Stimulated activated CD8-positive, alpha-beta memory T cell treated with anti-CD3 and anti-CD28 coated beads, Interleukin-15, amount 100 ng/mL, for 48 hours (primary cell): Measurements from ENCODE around the gene ARL4C.
A peak's percentile ranks its signal among the peaks of the same experiment; 100 is the strongest.
"Not testable (repeated sequence)": the region's sequence is repeated elsewhere in the genome, so short reads cannot be mapped to it uniquely, and the experiment has no call there.

Experiments
- DNase-seq, 2 donors: peaks; one replicate each; pipeline ENCODE4 v3.0.0-alpha.2; 2020; ENCODE audit warnings: low read depth in 2 of 2

ARL4C gene

DNA sequence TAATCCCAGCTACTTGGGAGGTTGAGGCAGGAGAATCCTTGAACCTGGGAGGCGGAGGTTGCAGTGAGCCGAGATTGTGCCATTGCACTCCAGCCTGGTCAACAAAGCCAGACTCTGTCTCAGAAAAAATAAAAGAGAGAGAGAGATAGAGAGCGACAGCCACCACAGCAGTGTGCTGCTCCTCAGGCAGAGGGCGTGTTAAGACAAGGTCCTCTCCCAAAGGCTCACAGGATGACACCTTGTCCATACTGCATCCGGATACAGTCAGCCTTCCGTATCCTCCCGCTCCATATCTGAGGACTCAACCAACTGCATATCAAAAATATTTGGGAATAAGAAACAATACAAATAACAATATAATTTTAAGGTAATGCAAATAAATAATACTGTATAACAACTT is 20.1 kb downstream of the ARL4C start:
- DNase-seq, result no peak

DNA sequence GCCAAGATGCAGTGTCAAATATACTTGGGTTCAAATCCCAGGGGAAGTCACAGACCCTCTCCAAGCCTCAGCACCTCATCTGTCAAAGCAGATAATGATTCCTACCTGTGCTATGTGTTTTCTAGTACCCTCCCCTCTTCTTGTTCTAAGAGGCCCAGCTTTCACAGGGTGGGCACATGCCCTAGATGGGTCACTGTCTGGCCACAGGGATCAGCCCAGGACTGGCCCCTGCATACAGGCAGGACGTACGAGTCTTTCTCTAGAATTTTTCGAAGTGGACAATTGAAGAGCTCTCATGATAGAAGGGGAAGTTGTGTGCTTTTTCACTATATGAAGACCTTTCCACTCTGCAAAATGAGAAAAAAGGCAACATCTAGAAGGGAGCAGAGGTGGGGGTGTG is 22.2 kb downstream of the ARL4C start:
- DNase-seq, result no peak

DNA sequence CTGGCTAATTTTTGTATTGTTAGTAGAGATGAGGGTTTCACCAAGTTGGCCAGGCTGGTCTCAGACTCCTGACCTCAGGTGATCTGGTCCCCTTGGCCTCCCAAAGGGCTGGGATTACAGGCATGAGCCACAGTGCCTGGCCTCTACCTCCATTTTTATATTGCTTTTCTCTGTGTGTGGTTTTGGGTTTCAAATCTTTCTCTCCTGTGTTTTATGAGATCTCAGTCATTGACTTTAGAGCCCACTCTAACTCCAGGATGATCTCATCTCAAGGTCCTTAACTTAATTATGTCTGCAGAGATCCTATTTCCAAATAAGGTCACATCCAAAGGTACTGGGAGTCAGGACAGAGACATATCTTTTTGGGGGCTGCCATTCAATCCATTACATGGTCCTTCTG is 24.7 kb downstream of the ARL4C start:
- no peak for DNase-seq

DNA sequence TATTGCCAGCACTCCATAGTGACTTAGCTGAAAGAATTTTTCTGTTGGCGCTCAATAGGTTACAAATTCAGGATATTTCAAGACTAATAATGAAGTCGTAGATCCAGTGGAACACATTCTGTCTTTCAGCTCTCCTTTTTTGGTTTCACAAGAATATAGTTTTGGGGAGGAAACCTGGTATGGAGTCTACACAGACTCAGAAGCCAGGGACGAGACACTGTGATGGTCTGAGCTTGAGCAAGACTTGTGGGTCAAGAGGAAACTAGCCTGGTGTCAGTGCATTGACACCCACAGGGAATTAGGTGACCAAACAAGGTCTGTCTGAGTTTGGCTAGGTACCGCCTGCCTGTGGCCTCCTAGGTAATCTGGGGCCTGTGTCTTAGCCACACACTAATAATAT is 26.9 kb downstream of the ARL4C start:
- DNase-seq, result no peak

DNA sequence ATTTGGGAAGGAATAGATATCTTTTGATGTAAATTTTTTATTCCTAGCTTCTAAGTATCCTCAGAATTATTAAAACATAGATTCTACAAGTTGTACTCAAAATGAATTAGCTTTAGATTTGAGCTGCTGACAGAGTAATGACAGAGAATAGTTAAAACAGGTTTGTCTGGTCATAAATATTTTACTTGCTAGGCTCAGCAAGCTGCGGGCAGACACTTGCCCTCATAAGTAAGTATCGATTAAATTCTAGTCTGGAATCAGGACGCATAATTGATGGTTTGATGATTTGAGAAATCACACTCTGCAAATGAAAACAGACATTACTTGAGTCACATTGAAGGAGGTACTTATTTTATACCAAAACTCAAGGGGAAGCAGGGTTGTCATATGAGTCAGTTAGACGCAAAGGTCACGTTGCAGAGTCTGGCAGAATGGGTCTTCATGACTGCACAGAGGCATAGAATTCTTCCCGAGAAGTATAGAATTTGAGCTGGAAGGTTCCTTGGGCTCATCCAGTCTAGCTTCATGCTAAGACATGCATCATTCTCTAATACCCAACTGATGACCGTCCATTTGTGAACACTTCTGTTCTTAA is 27.5 kb downstream of the ARL4C start:
- no peak for DNase-seq

DNA sequence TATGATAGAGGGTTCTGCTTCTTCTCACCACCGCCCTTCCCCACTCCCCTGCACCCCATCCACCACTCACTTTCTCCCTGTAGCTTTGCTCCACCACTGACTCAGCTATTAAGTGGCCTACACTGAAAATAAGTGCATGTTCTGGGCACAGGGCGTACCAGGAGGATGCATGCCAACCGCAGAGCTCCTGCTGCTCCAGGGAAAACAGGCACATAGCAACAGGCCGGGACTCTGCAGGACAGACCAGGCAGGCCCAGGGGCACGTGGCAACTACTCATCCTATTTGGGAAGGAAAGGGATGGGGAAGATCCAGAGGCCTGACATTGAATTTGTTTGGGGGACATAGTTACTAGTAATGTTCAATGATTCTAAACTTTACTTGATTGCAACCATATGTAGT is 28.4 kb downstream of the ARL4C start:
- DNase-seq, result no peak

DNA sequence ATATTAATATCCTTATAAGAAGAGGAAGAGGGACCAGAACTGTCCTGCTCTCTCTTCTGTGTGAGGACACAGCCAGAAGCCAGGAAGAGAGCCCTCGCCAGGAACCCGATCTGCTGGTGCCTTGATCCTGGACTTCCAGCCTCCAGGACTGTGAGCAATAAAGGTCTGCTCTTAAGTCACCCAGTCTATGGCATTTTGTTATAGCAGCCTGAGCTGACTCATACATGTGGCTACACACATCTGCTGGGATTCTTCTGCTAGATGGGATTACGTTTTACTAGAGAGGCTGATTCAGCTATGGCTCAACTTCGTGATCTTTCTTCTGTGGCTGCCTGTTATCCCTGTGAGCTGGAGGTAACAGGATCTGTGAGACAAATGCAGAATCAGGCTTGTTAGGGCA is 29.6 kb downstream of the ARL4C start:
- DNase-seq, result no peak

DNA sequence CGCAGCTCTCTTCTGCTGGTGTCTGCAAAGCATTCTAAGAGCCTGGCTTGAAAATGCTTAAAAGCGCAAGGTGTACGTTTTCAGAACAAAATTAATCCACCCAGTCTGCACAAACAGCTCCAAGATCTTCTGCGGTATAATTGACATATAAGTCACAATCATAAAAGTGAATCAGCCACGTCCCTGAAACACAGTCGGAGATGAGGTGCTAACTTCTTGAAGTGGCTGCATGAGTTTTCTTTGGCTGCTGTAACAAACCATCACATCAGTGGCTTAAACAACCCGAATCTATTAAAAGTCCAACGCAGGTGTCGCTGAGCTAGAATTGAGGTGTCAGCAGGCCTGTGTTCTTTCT is 32.6 kb downstream of the ARL4C start:
- DNase-seq, result no peak

DNA sequence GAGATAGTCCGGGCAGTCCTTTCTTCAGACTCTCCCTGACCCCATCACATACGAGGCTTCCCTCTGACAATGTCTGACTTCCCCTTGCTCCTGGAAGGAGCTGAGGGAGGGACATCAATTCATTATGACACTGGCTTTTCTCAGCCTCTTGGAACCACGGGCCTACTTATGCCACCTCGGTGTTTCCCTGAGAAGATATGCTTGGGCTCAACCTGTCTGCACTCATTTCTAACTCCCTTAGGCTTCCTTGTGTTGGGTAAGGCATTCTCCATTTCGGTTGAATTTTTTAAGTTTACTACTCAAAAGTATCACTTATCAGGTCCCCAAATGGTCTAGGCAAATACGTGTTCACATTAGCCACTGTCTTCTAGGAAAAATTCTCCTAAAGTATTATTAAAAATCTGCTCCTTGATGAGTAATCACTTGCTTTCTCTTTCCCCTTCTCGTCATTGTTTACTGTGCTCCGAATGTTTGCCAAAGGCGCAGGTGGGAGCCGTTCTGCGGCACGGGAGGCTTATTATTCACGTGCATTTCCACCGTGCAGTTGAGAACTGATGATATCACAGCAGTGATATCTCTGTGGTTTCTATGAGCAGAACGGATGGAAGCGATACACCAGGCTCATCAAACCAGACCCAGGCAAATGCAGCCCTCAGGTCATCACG is 33.1 kb downstream of the ARL4C start:
- peak; percentile 35 to 65 for DNase-seq

DNA sequence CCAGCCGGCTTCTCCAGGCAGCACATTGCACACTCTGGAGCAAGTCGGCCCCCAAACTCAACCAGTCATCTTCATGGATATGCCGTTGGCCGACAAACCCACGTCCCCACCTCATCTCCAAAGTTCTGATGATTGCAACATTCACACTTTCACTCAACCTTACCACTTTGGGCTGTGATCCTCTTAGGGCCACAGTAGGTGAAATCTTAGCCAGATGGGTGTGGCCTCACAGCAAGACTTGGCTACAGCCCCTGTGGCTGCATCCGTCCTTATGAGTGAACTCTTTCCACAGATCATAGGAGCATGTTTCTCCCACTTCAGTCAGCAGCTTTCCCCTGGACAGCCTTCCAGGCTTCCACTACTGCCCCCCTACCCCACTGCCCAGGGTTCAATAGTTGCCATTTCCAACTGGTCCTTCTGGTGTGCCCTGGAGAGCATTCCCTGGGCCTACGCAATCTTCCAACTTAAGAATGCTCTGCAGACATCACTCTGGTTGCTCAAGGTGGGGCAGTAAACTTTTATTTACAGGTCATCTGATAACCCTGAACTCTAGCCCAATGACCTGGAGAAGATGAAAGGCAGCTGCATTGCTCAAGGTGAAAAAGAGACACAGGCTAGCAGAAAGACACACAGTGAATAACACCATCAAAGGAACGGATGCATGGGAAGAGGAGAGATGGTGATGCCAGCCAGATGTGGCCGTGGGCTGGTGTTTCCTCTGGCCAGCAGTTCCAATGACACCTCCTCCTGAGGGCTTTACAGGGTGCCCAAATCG is 34.5 kb downstream of the ARL4C start:
- DNase-seq, result no peak

DNA sequence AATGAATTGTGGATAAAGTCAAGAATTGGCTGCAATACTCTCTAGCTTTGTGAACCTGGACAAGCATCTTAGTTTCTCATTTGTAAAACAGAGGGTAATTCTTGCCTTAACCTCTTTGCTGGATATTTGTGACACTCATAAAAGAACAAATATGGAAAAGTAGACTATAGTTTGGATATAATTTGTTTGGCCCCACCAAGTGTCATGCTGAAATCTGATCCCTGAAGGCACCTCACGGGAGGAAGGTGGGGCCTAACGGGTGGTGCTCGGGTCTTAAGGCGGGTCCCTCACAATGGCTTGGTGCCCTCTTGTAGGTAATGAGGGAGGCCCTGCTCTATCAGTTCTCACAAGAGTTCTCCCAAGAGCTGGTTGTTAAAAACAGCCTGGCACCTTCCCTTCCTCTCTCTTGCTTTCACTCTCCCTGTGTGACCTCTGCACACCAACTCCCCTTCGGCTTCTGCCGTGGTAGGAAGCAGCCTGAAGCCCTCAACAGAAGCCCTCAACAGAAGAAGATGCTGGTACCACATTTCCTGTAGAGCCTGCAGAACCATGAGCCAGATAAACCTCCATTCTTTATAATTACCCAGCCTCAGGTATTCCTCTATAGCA is 37.4 kb downstream of the ARL4C start:
- no peak for DNase-seq

DNA sequence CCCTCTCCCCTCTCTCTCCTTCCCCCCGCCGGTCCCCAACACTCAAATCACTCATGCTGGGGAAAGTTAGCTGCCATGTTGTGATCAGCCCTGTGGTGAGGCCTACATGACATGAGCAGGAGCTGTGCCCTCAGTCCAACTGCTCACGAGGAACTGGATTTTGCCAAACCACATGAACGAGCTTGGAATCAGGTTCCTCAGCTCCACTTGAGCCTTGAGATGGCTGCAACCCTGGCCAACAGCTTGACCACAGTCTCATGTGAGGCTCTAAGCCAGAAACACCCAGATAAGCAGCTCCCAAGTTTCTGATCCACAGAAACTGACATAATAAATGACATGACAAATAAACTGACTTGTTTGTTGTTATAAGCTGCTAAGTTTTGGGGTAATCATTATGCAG is 38.4 kb downstream of the ARL4C start:
- DNase-seq, result no peak

DNA sequence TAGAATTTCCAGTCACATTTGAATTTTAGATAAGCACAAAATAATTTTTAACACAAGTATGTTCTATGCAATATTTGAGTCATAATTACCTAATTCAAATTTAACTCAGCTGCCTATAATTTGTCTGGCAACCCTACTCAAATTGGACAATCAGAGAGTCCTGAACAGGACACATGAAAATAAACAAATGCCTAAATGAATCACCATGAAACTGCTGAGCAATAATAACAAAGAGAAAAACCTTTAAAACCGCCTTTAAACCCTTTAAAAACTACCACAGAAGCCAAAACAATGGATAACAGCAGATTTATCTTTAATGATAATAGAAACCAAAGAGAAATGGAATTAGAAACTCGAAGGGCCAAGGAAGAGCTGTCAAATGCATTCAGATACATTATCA is 39.5 kb downstream of the ARL4C start:
- DNase-seq, result no peak

DNA sequence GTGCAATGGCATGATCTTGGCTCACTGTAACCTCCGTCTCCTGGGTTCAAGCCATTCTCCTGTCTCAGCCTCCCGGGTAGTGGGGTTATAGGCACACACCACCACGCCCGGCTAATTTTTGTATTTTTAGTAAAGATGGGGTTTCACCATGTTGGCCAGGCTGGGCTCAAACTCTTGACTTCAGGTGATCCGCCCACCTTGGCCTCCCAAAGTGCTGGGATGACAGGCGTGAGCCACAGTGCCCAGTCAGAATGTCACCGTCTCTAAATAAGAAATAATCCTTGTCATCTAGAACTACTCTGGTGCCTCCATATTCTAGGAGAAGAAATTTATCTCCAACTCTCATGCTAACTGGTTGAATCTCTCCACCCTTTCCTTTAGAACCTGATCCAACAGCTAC is 41.6 kb downstream of the ARL4C start:
- not testable (repeated sequence) for DNase-seq

DNA sequence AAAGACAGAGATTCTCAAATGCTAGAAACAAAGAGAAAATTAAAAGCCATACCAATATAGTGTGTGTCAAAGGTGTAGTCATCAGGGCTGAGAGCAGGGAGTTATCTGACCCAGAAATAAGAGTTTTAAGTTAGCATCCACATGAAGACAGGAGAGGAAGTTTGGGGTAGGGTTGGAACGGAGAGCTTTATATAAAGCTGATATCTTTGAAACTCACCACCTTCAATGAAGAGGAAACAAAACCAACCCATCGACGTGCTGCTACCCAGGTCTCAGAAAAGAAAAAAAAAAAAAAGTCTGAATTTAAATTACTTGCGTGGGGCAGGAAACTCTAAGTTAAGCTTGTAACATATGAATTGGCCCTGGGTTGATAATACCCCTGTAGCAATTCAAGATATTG is 42.4 kb downstream of the ARL4C start:
- no peak for DNase-seq

DNA sequence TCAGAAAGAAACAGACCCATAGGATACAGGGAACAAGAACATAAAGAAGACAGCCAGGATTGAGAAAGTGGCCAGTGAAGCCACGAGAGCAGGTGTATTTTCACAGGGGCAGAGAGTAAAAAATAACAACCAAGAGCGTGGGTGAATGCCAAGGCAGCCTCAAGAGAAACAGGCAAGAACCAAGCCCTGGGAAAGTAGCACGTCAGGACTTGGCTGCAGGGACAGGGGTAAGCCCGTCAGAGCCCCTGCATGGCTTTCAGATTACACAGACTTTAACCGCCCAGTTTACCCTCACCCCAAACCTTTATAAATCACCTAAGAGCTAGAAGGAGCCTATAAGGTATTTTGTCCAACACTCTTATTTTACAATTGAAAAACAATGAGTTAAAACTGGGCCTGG is 43.7 kb downstream of the ARL4C start:
- no peak for DNase-seq

DNA sequence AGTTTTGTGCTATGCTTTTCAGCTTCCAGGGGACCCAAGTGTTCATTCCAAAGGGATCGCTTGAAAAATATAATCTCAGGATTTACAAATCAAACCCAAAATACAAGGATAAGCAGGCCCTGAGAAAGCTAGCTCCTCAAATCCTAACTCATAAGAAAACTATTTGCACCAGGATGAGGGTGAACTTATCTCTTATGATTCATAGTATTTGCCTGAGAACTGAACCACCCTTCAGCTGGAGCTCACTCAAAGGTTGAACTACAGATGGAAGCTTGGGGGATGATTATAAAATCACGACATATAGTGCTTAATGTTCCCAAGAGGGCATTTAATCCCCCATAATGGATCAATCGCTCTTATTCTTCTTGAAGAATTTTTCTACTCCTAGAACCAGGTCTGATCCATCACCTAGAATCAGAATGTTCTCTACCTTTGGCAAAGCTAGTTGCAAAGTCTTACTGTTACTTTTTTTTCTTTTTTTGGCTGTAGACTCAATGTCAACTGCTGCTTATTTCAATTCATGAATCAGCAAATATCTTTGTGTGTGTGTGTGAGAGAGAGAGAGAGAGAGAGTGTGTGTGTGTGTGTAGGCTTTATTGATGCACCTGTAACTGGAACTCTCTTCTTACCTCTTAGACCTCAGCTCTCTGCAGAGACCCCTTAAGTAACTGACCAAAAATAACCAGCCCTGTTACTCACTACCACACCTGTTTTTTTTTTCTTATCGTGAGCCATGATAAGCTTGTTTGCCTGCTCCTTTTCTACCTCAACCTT is 44.8 kb downstream of the ARL4C start:
- no peak for DNase-seq

DNA sequence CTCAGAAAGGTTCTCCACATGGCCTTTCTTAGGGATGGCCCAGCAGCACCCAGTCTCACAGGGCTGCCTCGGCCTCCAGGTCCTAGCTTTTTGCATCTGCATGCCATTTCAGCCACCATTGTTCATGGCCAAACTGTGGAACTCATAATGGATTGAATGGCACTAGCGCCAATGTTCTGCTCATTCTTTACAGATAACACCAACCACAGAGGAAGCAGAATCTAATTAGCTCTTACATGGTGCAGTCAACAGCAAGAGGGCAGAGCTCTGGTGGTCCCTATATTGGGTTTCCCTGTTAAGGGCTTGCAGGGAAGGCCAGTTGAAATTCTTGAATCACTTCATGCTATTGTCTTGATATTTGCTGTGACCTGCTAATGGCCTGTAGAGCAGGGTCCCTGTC is 45.6 kb downstream of the ARL4C start:
- no peak for DNase-seq

DNA sequence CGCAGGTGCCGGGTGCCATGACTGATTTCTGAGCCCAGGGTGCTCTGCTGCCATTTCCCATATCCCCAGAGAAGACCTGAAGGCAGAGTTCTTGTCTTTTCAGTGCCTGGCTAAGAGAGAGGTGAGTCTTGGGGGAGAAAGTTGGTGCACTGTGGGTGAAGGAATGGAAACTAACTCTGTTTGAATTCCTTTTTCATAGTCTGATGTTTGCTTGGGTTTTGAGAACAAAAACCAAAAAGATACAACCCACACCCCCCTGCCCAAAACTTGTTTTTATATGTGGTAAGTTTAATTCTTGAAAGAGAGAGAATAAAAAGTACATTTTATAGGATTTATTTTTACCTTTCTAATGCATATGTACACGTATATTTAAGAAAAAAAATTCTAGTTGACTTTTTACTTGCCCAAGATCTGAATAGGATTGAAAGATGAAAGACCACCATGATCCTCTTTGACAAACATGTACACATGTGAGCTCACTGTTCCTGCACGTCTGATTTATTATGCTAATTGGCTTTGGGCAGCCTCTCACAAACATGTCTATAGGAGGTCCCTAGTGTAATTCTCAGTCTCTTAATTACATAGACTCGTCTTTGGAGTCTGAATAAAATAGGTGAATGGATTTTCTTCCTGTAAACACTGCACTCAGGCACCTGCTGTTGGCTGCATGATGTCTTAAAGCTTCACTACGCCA is 46.3 kb downstream of the ARL4C start:
- no peak for DNase-seq

DNA sequence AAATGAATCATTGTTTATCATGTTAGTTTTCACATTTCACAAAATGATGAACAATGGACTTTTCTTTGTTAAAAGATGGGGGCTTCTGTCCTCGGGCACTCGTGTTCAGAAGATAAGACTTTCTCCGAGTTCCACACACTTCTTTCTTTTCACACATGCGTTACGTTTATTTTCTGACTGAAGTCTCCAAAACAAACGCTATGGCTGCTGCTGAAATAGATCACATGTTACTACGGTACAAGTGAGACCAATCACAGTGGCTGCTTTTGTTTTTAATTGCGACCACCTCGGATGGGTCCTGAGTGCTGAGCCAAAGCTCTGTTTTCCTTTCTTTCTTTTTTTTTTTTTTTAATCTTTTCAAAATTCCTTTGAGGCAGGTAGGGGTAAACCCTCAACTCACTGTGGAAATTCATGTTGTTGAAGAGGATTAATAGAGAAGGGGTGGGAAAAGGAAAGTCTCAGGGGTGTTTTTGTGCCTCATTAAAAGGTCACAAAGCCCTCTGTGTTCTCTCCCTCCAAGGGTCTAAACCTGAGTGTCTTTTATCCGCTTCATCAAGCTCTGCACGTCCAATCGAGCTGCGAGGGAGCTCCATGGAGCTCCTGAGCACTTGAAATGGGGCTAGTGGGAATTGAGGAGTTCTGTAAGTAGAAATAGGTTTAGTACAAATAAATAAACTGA is 48.2 kb downstream of the ARL4C start:
- no peak for DNase-seq

DNA sequence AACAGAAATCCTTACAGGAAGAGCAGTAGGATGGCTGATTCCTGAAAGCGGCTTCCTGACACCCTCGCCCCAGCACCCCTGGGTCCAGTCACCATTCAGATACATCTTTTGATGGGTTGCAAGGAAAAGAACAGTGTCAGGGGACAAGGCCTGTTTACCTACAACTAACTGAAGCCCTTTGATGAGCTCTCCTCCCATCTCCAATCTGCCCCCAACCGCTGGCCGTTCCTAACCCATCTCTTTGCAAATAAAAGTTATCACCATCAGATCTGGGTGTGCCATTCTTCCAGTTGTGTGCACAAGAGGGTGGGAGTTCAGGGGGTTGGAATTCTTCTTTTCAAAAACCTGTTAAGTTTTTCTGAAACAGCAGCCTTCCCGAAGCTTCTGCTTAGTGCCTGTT is 48.9 kb downstream of the ARL4C start:
- DNase-seq, result no peak
